Skin epidermis (tissue), 12 donors: Measurements from ENCODE around the gene NHLRC2.
"Not testable (repeated sequence)": the region's sequence is repeated elsewhere in the genome, so short reads cannot be mapped to it uniquely, and the experiment has no call there.

Experiments
- H3K27ac ChIP-seq, 21 experiments: fragments of 200-600 bp; sonication (generic) in 11 of 21; one replicate each; pipeline ENCODE4 v1.5.0; 2020; ENCODE audit warnings: mild to moderate bottlenecking in 3 of 21, inconsistent platforms in 2 of 21, moderate library complexity in 2 of 21
- H3K4me3 ChIP-seq, 7 experiments: fragments of 200-600 bp; sonication (generic) in 2 of 7; one replicate each; pipeline ENCODE4 v1.5.0; 2020; ENCODE audit warnings: inconsistent platforms in 2 of 7, mild to moderate bottlenecking in 2 of 7, moderate library complexity in 1 of 7

NHLRC2 gene

GRCh38 chr10:113930482-113931057, 76.1 kb downstream of the NHLRC2 start:
- Histone ChIP-seq H3K27ac (no peak overlapping the region), H3K4me3 (no peak overlapping the region)

- H3K27ac ChIP-seq, result no peak overlapping the region
- no peak overlapping the region for H3K4me3 ChIP-seq
Measured at GRCh38 chr10:113932854-113933253, 78.4 kb downstream of the NHLRC2 start.

GRCh38 chr10:113933894-113934532, 79.6 kb downstream of the NHLRC2 start:
- H3K4me3 ChIP-seq, result no peak overlapping the region
- H3K27ac ChIP-seq, result no peak overlapping the region

- Histone ChIP-seq H3K27ac (no peak overlapping the region), H3K4me3 (no peak overlapping the region)
Measured at GRCh38 chr10:113937258-113937657, 82.8 kb downstream of the NHLRC2 start.

- Histone ChIP-seq H3K4me3 (no peak overlapping the region), H3K27ac (no peak overlapping the region)
Measured at GRCh38 chr10:113937756-113938155, 83.3 kb downstream of the NHLRC2 start.

GRCh38 chr10:113939212-113939860, 84.9 kb downstream of the NHLRC2 start:
- no peak overlapping the region for H3K4me3 ChIP-seq
- no peak overlapping the region for H3K27ac ChIP-seq

GRCh38 chr10:113941140-113941539, 86.7 kb downstream of the NHLRC2 start:
- no peak overlapping the region for H3K4me3 ChIP-seq

GRCh38 chr10:113943196-113943595, 88.7 kb downstream of the NHLRC2 start:
- not testable (repeated sequence) for H3K4me3 ChIP-seq, H3K27ac ChIP-seq

More at GRCh38 chr10:113941140-113941539, 86.7 kb downstream of the NHLRC2 start:
- no peak overlapping the region for H3K27ac ChIP-seq

GRCh38 chr10:113945075-113945686, 90.7 kb downstream of the NHLRC2 start:
- Histone ChIP-seq H3K4me3 (no peak overlapping the region), H3K27ac (no peak overlapping the region)

GRCh38 chr10:113945687-113946085, 91.2 kb downstream of the NHLRC2 start:
- Histone ChIP-seq H3K4me3 (no peak overlapping the region), H3K27ac (no peak overlapping the region)

GRCh38 chr10:113947184-113948041, 93.0 kb downstream of the NHLRC2 start:
- H3K27ac ChIP-seq, result no peak overlapping the region
- H3K4me3 ChIP-seq, result no peak overlapping the region

GRCh38 chr10:113948048-113948447, 93.6 kb downstream of the NHLRC2 start:
- H3K4me3 ChIP-seq, result no peak overlapping the region
- no peak overlapping the region for H3K27ac ChIP-seq

- Histone ChIP-seq H3K27ac (no peak overlapping the region), H3K4me3 (no peak overlapping the region)
Measured at GRCh38 chr10:113950268-113950667, 95.8 kb downstream of the NHLRC2 start.

GRCh38 chr10:113953505-113954272, 99.2 kb downstream of the NHLRC2 start:
- no peak overlapping the region for H3K27ac ChIP-seq
- no peak overlapping the region for H3K4me3 ChIP-seq

- Histone ChIP-seq H3K4me3 (no peak overlapping the region), H3K27ac (no peak overlapping the region)
Measured at GRCh38 chr10:113954409-113954808, 99.9 kb downstream of the NHLRC2 start.

GRCh38 chr10:113957013-113957412, 102.6 kb downstream of the NHLRC2 start:
- H3K27ac ChIP-seq, result no peak overlapping the region
- H3K4me3 ChIP-seq, result no peak overlapping the region

- Histone ChIP-seq H3K27ac (peak overlapping the region in 8 of 21 experiments; percentile 18 to 83 (median 34)), H3K4me3 (no peak overlapping the region)
Measured at GRCh38 chr10:113958631-113959382, 104.3 kb downstream of the NHLRC2 start.

- Histone ChIP-seq H3K27ac (peak overlapping the region in 5 of 21 experiments; percentile 9 to 83 (median 55)), H3K4me3 (no peak overlapping the region)
Measured at GRCh38 chr10:113959383-113959760, 104.9 kb downstream of the NHLRC2 start.
